GM18870 (cell line): ENCODE results near the gene NR2F2.
"Not testable (repeated sequence)": the region's sequence is repeated elsewhere in the genome, so short reads cannot be mapped to it uniquely, and the experiment has no call there.

Experiments used
- ATAC-seq: cut with Tn5 transposase; IDR thresholded peaks from one replicate; pipeline ENCODE4 v1.9.1; 2021; ENCODE audit warnings: moderate library complexity; ENCODE audit not compliant: unreplicated experiment

NR2F2 gene

GRCh38 chr15:96365781-96366525 is 35.5 kb downstream of the NR2F2 start:
- ATAC-seq, result no peak

DNA sequence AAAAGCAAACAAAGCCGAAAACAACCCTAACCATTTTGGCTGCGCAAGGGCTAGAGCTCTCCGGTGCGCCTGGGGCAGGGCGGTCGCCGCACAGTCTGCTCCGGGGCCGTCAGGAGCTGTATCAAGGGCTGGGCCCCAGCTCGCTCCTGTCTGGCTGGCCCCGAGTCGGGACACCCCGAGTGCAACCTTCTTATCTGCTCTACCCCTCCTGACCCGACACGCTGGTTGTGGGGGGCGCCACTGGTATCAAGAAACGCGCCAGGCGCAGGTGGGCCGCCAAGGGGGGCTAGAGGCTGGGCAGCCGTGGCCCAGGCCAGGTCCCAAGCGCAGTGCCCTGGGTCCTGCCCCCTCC is 36.0 kb downstream of the NR2F2 start:
- ATAC-seq, result no peak

DNA sequence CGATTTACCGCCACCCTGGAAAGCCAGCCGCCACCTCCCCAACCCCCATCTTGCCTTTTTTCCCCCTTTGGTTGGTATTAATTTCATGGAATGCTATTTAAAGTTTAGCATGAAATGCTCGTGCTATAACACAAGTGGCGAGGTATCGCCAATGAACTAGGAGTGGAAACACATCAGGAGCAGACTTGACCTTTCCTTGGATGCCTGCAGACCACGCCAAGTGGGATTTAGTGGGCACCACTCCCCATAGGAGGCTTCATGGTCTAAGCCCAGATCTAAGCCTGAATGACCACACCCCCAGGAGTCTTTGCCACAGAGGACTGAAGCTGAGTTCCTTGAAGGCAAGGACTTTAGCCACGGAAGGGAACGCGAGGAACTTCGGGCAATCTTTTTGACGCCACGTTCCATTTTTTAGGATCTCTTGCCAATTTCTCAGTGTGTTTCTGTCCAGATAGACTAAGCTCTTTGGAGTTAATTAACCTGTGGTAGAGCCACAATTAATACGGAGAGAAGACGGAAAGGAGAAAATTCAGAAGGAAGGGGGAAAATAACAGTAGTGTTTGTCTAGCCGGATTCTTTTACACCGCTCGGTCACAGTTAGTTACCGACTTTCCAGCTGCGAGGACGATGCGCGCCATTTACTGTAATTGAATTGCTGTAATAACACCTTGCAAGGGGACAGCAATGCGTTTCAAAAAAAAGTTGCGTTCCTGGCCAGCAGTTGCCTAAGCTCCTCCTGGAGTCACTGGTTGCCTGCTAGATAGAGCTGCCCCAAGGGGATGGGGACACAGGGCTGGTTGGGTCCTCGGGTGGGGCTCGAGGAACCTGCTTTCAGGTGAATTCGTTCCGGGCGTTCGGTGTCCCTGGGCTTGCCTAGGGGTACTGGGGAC is 37.1 kb downstream of the NR2F2 start:
- ATAC-seq, result no peak

DNA sequence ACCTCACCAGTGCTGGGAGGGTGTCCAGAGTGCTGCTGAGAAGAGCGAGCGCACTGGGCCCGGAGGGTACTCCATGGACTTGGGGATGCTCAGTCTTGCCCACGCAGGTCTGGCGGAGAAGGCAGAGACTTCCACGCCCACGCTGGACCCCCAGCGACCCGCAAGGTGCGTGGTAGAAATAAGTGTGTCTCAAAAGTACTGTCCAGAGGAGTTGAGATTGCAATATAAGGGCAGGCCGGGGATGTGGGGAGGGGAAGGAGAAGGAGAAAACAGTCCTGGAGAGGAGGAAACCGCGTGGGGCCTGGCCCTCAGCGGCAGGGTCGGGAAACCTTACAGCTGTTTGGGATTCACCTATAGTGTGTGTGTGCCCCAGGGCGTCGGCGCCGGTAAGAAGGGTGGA is 38.9 kb downstream of the NR2F2 start:
- no peak for ATAC-seq

GRCh38 chr15:96369825-96370621 is 39.5 kb downstream of the NR2F2 start:
- ATAC-seq, result no peak

DNA sequence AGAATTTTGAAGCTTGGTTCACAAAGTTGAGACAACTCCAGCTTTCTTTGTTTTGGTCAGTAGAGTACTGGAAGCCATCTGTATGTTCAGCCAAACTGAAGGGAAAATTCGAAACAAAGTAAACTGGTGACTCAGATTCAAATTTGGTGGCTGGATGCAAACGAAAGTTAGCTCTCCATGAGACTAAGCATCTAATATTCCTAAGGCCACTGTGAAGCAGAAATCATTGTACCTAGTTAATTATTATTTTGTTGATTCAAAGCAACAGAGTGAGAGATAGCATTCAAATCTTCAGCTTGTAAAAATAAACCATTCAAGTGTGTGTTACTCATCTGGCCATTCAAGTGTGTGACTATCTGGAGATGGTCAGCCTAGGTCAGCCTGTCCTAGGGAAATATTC is 42.1 kb downstream of the NR2F2 start:
- ATAC-seq, result no peak

GRCh38 chr15:96374499-96374898 is 44.0 kb downstream of the NR2F2 start:
- no peak for ATAC-seq

DNA sequence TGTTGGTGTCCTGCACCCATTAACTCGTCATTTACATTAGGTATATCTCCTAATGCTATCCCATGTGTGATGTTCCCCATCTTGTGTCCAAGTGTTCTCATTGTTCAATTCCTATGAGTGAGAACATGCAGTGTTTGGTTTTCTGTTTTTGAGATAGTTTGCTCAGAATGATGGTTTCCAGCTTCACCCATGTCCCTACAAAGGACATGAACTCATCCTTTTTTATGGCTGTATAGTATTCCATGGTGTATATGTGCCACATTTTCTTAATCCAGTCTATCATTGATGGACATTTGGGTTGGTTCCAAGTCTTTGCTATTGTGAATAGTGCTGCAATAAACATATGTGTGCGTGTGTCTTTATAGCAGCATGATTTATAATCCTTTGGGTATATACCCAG is 49.1 kb downstream of the NR2F2 start:
- not testable (repeated sequence) for ATAC-seq

DNA sequence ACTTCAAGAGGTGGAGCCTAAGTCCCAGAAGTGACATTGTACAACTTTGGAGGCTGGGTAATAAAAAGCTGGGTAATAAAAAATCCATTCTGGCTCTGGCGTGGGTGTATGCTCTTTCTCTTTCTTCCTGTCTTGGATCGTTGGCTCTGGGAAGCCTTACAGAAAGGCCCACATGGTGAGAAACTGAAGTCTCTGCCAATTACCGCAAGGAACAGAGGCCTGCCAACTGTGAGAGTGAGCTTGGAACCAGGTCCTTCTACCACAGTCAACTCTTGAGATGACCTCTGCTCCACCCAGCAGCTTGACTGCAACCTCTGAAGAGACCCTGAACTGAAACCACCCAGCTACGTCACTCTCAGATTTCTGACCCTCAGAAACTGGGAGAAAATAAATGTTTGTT is 51.0 kb downstream of the NR2F2 start:
- ATAC-seq, result no peak

DNA sequence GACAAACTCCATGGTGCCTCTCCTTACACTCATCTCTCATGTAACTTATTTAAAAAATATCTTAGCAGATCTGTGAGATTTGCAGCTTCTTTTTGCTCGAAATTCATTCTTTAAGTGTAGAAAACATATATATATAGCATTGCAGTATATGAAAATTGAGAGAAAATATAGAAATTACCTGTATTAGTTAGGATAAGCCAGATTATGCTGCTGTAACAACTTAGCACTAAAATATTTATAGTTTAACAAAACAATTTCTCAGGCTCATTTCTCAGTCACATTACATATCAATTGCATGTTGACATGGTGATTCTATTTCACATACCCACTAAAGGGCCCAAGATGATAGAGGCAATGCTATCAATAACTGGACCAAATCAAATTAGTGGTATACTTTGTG is 54.7 kb downstream of the NR2F2 start:
- ATAC-seq, result no peak

- ATAC-seq, result no peak
Observed at GRCh38 chr15:96388673-96389072, 58.2 kb downstream of the NR2F2 start.
